ENCODE data around the gene PDSS2. TPM values are rescaled to one million over a fixed set of nuclear protein-coding genes. Genes with fewer than 3 reads are reported as not detected.
A peak's percentile ranks its signal among the peaks of the same experiment; 100 is the strongest.

PDSS2 gene
- total and polyA plus RNA-seq, 2 of the 4 experiments (the other 2 are of a cell fraction): 8.6 to 9.2 TPM

GRCh38 chr6:107442938-107443607 is 16.3 kb downstream of the PDSS2 start:
- no peak for ATAC-seq (ENCODE audit: low read depth)
- Histone ChIP-seq H2BK15ac (ENCODE audit: low read depth, low read length) (no peak overlapping the region), H2AK5ac (ENCODE audit: low read depth, low read length) (no peak overlapping the region), H3K27ac (ENCODE audit: insufficient read depth, low read length) (no peak overlapping the region), H2AFZ (replicated peaks; ENCODE audit: low read length, poor library complexity) (no peak overlapping the region), H2AK9ac (replicated peaks; ENCODE audit: low read depth, low read length, poor library complexity) (no peak overlapping the region), H3K4ac (ENCODE audit: low read depth, low read length) (no peak overlapping the region), H2BK5ac (ENCODE audit: low read depth, low read length, poor library complexity, severe bottlenecking) (no peak overlapping the region), H3K36me3 (ENCODE audit: control insufficient read depth, insufficient read depth, low read length) (no peaks in the 10 kb centered on the region), H3K9ac (ENCODE audit: low read depth, low read length) (no peak overlapping the region), H3K14ac (replicated peaks; ENCODE audit: low read depth, low read length) (0 out of 2 replicates have a peak overlapping the region, but pooled peaks have one; percentile 34), H4K20me1 (ENCODE audit: insufficient read depth, low read length) (no peaks in the 10 kb centered on the region), H2BK120ac (ENCODE audit: low read depth, low read length) (no peak overlapping the region), H3K4me1 (ENCODE audit: control insufficient read depth, insufficient read depth, low read length) (peaks cover 6% of the 10 kb centered on the region), H2BK20ac (ENCODE audit: low read depth, low read length) (0 out of 2 replicates have a peak overlapping the region, but pooled peaks have one; percentile 18), H4K5ac (ENCODE audit: low read depth, low read length) (no peak overlapping the region; the same call in 1 of the 2 replicates), H3K4me3 (ENCODE audit: insufficient read depth, low read depth, low read length) (no peak overlapping the region), H3K9me3 (ENCODE audit: control insufficient read depth, insufficient read depth, low read length) (peaks cover 7% of the 10 kb centered on the region), H4K91ac (ENCODE audit: insufficient read depth, low read depth, low read length) (no peak overlapping the region), H3K79me1 (ENCODE audit: low read depth in 1 of 2, low read length in 2 of 2) (peaks cover 31 to 45% of the 10 kb centered on the region in 2 experiments), H3K56ac (ENCODE audit: extremely low read depth, insufficient read depth, low read length) (no peak overlapping the region), H3K4me2 (ENCODE audit: low read depth, low read length) (no peak overlapping the region), H3K9me1 (ENCODE audit: insufficient read depth, low read length) (no peaks in the 10 kb centered on the region), H3K18ac (ENCODE audit: low read depth, low read length) (no peak overlapping the region), H4K8ac (ENCODE audit: low read depth in 2 of 2, low read length in 2 of 2) (no peak overlapping the region), H3K23ac (ENCODE audit: low read depth, low read length) (0 out of 2 replicates have a peak overlapping the region, but pooled peaks have one; percentile 41), H3K27me3 (ENCODE audit: control insufficient read depth, insufficient read depth, low read length) (no peaks in the 10 kb centered on the region)
- in situ Hi-C loops (cut with MboI; ENCODE audit: low sequenced_read_pairs) (no loop called here), dilution Hi-C loops (cut with HindIII; ENCODE audit: low sequenced_read_pairs, unreplicated experiment) (no loop called here), intact Hi-C loops (cut with micrococcal nuclease) (no loop called here)
- TF ChIP-seq MAFK (IDR thresholded peaks at IDR 0.05; ENCODE audit: low read depth, low read length) (peak; percentile 7; the same call in 1 of the 2 replicates), MAZ (IDR thresholded peaks at IDR 0.05; ENCODE audit: borderline replicate concordance, low read depth, low read length) (no peak)
- CTCF ChIA-PET: interaction anchor here (1.0 kb wide), 1 partner anchor 48 kb away, joined by 3 read pairs; no protein-coding TSS in a partner anchor
- WGBS, 2 experiments (ENCODE audit: extremely low coverage in 2 of 2, insufficient read length in 1 of 2): no CpG with 5 or more reads among the region's 2 CpGs
- POLR2A ChIA-PET (ENCODE audit: unreplicated experiment): no interaction called here
- DNase-seq: no peak
- BruUV-seq (replicated peaks): no TSS peak

Measured in IMR-90 (cell line).